ENCODE measurements around the gene GATD1. TPM values are rescaled to one million over a fixed set of nuclear protein-coding genes. Genes with fewer than 3 reads are reported as not detected.
A peak's percentile ranks its signal among the peaks of the same experiment; 100 is the strongest.
"Not testable (repeated sequence)": the region's sequence is repeated elsewhere in the genome, so short reads cannot be mapped to it uniquely, and the experiment has no call there.

Gene GATD1
- total and polyA plus RNA-seq, 11 donors, result 13.4 to 30.8 (median 20.5) TPM

DNA sequence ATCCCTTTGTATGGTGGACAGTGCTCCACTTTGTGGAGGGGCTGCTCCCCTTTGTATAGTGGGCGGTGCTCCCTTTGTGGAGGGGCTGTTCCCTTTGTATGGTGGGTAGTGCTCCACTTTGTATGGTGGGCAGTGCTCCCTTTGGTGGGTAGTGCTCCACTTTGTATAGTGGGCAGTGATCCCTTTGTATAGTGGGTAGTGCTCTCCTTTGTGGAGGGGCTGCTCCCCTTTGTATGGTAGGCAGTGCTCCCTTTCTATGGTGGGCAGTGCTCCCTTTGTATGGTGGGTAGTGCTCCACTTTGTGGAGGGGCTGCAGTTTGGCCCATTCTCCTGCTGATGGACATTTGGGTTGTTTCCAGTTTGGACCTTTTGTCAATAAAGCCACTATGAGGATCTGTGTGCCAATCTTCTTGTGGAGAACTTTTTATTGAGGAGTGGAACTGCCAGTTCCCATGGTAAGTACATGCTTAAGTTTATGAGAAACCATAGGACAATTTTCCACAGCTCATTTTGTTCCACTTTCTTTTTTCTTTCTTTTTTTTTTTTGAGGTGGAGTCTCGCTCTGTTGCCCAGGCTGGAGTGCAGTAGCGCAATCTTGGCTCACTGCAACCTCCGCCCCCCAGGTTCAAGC, 34.6 kb downstream of the GATD1 start:
- no peak overlapping the region for H3K4me3 ChIP-seq
- WGBS, 4 donors, result 95 to 99% (median 97%) methylated on average over 4 of the region's 4 CpGs
- H3K27ac ChIP-seq, result no peak overlapping the region
- H3K9me3 ChIP-seq, result no peaks in the 10 kb centered on the region
- no peak for ATAC-seq
- no peaks in the 10 kb centered on the region for H3K27me3 ChIP-seq
- H3K36me3 ChIP-seq, result no peaks in the 10 kb centered on the region
- intact Hi-C loops (cut with DNase I), result no loop called here
- DNase-seq, result no peak
- H3K4me1 ChIP-seq, result peaks cover 0 to 15% (median 5%) of the 10 kb centered on the region in 12 donors
- TF ChIP-seq, protein P1, sequence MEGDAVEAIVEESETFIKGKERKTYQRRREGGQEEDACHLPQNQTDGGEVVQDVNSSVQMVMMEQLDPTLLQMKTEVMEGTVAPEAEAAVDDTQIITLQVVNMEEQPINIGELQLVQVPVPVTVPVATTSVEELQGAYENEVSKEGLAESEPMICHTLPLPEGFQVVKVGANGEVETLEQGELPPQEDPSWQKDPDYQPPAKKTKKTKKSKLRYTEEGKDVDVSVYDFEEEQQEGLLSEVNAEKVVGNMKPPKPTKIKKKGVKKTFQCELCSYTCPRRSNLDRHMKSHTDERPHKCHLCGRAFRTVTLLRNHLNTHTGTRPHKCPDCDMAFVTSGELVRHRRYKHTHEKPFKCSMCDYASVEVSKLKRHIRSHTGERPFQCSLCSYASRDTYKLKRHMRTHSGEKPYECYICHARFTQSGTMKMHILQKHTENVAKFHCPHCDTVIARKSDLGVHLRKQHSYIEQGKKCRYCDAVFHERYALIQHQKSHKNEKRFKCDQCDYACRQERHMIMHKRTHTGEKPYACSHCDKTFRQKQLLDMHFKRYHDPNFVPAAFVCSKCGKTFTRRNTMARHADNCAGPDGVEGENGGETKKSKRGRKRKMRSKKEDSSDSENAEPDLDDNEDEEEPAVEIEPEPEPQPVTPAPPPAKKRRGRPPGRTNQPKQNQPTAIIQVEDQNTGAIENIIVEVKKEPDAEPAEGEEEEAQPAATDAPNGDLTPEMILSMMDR (IDR thresholded peaks at IDR 0.05), result no peak
- no peak for TF ChIP-seq POLR2A (IDR thresholded peaks at IDR 0.05)

DNA sequence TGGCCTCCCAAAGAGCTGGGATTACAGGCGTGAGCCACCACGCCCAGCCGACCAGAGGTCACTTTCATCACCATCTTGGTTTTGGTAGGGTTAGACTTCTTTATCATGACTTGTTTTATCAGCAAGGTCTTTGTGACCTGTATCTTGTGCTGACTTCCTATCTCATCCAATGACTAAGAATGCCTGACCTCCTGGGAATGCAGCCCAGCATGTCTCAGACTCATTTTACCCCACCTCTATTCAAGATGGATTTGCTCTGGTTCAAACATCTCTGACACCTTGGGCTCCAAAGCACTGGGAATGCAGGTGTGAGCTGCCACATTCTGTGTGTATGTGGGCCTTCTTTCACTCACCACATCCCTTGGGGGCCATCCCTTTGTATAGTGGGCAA, 35.1 kb downstream of the GATD1 start:
- Histone ChIP-seq H3K27me3 (no peaks in the 10 kb centered on the region), H3K27ac (no peak overlapping the region), H3K4me1 (peaks cover 0 to 16% (median 5%) of the 10 kb centered on the region in 12 donors), H3K9me3 (no peaks in the 10 kb centered on the region), H3K4me3 (no peak overlapping the region), H3K36me3 (no peaks in the 10 kb centered on the region)
- intact Hi-C loops (cut with DNase I), result no loop called here
- 82 to 94% (median 87%) methylated on average over 3 of the region's 3 CpGs for WGBS, 4 donors
- DNase-seq (no peak), ATAC-seq (no peak)
- no peak for TF ChIP-seq POLR2A (IDR thresholded peaks at IDR 0.05)
- TF ChIP-seq, protein P1 (IDR thresholded peaks at IDR 0.05), result no peak

DNA sequence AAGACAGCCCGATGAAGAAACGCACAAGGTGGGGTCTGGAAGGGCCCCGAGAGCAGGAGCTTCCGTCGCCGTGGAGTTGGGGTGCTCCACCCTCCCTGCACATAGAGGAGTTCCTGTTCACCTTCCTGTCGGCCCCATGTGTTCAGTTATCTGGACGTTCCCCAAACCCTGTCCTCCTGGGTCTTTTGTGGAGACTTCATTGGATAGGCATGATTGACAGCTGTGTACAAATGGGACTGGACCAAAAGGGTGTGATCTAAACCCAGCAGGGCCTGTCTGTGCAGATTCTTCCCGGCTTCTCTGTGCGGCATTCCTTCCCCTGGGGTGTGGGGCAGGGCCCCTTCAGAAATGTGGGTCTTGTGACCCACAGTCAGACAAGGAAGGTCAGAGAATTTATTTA, 39.4 kb downstream of the GATD1 start:
- intact Hi-C loops (cut with DNase I), result loop anchor here in 1 of 10 donors (10.0 kb wide), 1 partner anchor 57 kb away; the partner anchor contains the start of genes CEND1 and SLC25A22
- not testable (repeated sequence) for H3K27ac ChIP-seq, H3K27me3 ChIP-seq, H3K9me3 ChIP-seq, H3K4me3 ChIP-seq, DNase-seq, H3K36me3 ChIP-seq, H3K4me1 ChIP-seq
- ATAC-seq, result peak in 2 of 4 donors; percentile 41
- WGBS, 4 donors, result 37 to 54% (median 47%) methylated on average over 10 of the region's 10 CpGs

DNA sequence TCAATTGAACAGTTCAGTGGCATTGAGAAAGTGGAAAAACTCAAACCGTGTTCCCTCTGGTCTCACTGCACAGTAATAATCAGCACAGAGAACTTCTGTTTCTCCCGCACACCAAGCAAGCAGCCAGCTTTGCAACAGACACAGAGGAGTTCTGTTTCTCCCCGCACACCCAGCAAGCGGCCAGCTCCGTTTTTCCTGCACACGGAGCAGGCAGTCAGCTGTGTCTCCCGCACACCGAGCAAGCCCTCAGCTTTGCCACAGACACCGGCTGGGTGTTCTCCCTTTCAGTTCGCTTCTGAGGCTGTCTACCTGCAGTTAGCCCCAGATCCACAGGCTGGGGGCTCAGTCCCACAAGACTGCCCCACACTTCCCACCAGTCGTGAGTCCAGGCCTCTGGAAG, 39.9 kb downstream of the GATD1 start:
- Histone ChIP-seq H3K4me3 (no peak overlapping the region), H3K36me3 (no peaks in the 10 kb centered on the region), H3K27ac (no peak overlapping the region), H3K4me1 (peaks cover 0 to 8% (median 0%) of the 10 kb centered on the region in 12 donors), H3K9me3 (no peaks in the 10 kb centered on the region), H3K27me3 (peaks cover 0 to 10% (median 0%) of the 10 kb centered on the region in 9 donors)
- intact Hi-C loops (cut with DNase I), result loop anchor here in 1 of 10 donors (10.0 kb wide), 1 partner anchor 57 kb away; the partner anchor contains the start of genes CEND1 and SLC25A22
- no peak for DNase-seq
- 50 to 56% (median 53%) methylated on average over 11 of the region's 11 CpGs for WGBS, 4 donors
- TF ChIP-seq POLR2A (IDR thresholded peaks at IDR 0.05), result no peak
- ATAC-seq, result no peak

DNA sequence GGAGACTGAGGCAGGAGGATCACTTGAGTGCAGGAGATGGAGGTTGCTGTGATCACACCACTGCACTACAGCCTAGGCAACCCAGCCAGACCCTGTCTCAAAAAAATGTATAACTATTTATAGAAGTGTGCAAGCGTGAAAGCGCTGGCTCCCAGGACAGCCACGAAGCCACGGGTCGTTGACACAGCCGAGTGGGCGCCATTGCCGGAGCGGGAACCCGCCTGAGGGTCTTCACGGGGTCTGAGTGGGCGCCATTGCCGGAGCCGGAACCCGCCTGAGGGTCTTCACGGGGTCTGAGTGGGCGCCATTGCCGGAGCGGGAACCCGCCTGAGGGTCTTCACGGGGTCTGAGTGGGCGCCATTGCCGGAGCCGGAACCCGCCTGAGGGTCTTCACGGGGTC, 42.7 kb downstream of the GATD1 start:
- not testable (repeated sequence) for ATAC-seq, H3K9me3 ChIP-seq, H3K36me3 ChIP-seq, H3K27me3 ChIP-seq, H3K27ac ChIP-seq, H3K4me3 ChIP-seq, H3K4me1 ChIP-seq, DNase-seq
- whole genome bisulfite sequencing, 4 donors, result 73 to 95% (median 94%) methylated on average over 3 to 26 of the region's 26 CpGs
- intact Hi-C loops (cut with DNase I), result loop anchor here in 1 of 10 donors (10.0 kb wide), 1 partner anchor 60 kb away; the partner anchor contains the start of genes CEND1 and SLC25A22
